Activated T-cell treated with anti-CD3 and anti-CD28 coated beads for 4 hours (primary cell): ENCODE results near the gene DBN1.

Experiments used
- DNase-seq: peaks from one replicate; pipeline ENCODE4 v3.0.0-alpha.2; 2020

The DBN1 gene

GRCh38 chr5:177440990-177441780, 32.2 kb downstream of the DBN1 start:
- DNase-seq = no peak

- DNase-seq = no peak
These were observed 33.0 kb downstream of the DBN1 start for GRCh38 chr5:177440211-177440989.

DNA sequence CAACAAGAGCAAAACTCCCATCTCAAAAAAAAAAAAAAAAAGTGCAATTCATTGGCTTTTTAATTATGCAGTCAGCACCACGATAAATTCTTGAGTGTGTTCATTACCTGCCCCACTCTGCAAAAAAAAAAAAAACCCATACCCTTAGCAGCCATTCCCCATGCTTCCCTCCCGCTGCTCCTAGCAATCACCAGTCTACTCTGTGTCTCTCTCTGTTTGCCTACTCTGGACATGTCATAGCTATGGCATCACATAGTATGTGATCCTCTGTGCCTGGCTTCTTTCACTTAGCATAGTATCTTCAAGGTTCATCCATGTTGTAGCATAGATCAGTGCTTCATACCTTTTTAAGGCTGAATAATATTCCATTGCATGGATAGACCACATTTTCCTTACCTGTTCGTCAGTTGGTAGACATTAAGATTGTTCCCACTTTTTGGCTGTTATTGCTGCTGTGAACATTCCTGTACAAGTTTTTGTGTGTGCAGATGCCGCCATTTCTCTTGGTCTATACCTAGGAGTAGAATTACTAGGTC, 33.8 kb downstream of the DBN1 start:
- no peak for DNase-seq

- no peak for DNase-seq
These were observed 35.0 kb downstream of the DBN1 start for GRCh38 chr5:177438468-177438867.

DNA sequence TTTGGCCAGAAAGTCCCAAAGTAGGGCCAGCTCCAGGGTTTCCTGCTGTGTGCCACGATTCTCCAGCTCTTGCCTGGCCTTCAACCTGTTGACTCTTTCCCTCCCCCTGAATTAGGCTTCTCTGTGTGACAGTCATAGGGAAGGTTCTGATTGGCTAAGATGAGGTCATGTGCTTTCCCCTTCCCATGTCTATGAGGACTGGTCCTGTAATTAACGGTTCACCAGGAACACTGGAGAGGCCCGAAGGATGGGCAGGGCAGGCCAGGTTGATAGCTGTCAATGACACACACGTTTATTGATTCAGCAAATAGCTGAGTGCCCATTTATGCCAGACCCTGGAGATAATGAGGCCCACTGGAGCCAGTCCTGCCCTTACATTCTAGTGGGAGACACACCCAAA, 35.8 kb downstream of the DBN1 start:
- no peak for DNase-seq

- DNase-seq = no peak
These were observed 37.4 kb downstream of the DBN1 start for GRCh38 chr5:177435847-177436536.

DNA sequence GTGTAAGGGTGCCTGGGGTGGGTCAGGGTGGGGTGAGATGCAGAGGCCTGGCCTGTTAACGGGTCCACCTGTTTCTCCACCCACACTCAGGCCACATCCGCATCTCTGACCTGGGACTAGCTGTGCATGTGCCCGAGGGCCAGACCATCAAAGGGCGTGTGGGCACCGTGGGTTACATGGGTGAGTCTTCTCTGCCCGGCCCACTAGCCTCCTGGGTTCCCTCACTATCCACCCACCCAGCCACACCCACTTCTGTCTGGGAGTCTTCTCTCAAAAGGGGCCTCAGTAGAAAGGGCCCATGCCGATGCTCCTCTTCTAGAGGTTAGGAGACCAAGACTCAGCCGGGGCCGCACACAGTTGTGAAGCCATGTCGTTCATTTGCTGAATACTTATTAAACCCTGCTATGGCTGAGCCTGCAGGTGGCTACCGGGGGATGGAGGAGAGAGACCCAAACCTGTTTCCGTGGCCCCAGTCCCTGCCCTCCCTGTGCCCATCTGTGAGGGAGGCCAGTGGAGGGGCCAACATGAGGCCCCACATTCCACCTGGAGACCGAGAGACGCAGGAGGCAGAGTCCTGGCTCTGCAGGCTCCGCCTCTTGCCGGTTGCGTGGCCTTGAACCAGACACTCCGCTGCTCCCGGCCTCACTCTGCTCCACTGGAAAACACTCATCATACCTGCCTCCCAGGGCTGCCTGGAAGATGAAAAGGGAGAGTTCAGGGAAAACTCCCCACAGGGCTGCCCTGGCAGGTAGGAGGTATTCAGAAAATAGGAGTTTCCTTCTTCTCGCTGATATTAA, 38.3 kb downstream of the DBN1 start:
- DNase-seq = no peak

DNA sequence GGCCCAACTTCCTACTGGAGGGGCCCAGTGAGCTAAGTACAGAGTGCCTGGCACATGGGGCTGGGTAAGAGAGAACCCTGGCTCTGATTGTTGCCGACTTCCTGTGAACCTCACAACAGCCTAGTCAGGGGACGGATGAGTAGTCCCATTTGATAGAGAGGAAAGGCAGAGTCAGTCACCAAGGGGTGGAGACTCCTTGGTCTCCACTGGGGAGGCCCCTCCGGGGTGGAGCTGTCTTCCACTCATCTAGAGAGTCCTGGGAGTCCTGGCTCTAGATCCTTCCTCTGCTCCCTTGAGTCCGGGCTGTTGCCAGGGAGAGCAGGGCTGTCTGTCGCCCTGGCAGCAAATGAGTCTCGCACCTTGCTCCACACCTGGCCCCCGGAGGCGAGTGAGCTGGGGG, 39.0 kb downstream of the DBN1 start:
- no peak for DNase-seq

- DNase-seq = no peak
These were observed 39.7 kb downstream of the DBN1 start for GRCh38 chr5:177433658-177434217.

DNA sequence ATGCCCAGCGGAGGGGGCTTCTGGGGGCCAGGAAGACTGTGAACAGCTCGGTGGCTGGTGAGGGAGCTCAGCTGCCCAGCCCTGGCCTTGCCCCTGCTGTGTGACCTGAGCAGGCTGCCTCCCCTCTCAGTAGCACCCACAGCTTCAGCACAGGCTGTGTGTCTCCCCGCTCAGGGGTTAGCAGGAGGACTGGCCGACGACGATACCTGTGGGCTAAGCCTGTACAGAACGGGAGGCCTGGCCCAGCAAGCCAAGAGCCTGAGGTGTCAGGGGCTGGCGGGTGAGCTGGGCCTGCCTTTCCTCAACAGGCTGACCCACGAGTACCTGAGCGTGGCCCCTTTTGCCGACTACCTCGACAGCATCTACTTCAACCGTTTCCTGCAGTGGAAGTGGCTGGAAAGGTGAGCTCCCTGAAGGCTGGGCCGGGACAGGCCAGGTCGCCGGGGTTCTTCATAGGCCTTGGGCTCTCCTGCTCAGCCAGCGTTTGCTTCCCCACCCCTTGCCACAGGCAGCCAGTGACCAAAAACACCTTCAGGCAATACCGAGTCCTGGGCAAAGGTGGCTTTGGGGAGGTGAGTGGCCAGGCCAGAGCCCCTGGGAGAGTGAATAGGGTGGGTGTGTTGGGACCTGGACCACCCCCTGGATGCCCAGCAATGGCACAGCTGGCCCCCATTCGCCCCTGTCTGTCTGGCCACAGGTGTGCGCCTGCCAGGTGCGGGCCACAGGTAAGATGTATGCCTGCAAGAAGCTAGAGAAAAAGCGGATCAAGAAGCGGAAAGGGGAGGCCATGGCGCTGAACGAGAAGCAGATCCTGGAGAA, 40.4 kb downstream of the DBN1 start:
- DNase-seq = no peak

GRCh38 chr5:177432143-177432838, 41.1 kb downstream of the DBN1 start:
- no peak for DNase-seq

DNA sequence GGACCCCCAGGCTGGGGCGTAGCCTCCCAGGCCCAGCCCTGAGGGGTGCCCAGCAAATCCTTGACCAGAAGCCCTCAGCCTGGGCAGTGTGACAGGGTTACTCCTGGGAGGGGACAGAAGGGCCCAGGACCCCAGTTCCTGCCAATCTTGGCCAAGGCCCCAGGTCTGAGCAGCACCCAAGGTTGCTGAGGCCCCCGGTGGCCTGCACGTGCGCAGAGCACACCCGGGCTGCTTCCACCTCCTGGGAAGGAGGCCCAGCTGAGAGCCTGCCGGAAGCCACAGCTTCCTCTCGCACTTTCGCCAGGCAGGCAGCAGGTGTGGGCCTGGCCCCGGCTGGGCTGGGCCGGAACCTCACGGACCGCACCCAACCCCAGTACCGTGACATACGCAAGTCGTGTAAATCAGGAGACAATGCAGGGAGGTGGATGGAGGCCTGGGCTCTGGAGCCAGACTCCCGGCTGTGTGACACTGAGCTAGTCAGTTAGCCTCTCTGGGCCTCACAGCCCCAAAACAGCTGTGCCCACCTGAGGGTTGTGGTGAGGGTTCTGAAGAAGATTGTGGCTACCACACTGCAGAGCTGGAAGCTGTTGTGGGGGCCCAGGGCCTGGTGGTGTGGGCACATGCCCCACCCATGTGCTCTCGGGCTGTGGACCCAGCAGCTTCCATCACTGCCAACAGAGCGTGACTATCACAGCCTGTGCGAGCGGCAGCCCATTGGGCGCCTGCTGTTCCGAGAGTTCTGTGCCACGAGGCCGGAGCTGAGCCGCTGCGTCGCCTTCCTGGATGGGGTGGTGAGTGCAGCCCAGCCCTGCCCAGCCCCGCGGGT, 41.9 kb downstream of the DBN1 start:
- no peak for DNase-seq

GRCh38 chr5:177430972-177431316, 42.5 kb downstream of the DBN1 start:
- no peak for DNase-seq

GRCh38 chr5:177430140-177430951, 43.1 kb downstream of the DBN1 start:
- no peak for DNase-seq

DNA sequence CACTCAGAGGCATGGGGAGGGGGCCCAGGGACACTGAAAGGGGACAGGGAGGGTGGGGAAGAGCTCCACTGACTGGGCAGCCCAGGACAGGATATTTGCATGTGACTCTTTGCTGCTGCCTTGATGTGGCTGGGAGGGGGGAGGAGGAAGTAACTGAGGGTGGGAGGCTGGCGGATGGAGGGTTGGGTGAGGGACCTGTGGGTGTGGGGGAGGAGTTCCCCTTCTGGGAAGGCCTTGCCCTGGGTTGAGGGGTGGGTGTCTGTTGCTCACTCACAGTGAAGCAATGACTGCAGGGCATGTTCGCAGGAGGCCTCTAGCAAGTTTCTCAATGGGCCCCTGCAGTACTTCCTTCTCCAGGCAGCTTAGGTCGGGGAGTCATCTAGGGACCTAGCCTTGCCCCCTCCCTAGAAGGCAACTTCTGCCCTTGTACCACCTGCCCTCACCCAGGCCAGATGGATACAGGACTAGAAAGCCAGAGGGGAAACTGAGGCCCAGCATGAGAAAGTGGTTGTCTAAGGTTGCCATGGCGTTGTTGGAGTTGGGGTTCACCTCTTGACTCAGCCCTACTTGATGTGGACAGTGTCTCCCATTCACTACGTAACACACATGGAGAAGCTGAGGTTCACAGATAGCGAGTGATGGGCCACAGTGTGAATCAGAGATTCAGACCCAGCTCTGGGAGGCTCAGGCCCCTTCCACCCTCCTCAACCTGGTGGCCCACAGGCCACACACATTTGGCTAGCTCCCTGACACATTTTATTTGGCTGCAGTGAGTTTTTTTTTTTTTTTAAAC, 44.0 kb downstream of the DBN1 start:
- DNase-seq = peak; percentile 87

- no peak for DNase-seq
These were observed 44.7 kb downstream of the DBN1 start for GRCh38 chr5:177428574-177429217.

DNA sequence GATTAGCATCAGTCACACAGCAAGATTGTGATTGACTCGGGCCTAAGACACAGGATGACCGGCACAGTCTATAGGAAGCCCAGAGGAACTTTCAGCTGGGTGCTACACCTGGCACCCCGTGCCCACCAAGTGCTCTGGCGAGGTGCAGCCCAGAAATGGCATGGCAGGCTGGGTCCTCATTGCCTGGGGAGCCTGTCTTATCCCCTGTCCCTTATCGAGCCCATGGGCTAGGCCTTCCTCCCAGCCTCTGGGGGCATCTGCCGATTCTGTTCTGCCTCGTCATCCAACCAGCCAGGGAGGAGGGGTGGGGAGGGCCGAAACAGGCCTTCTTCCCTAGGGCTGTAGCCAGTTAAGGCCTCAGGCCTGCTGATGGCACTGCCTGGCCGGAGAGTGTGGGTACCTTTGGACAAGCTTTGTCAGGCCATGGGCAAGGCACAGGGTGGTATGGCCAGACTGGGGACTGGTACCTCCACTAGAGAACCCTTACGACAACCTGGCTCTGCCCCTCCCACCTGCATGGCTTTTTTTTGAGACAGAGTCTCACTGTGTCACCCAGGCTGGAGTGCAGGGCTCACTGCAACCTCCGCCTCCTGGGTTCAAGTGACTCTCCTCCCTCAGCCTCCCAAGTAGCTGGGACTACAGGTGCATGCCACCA, 45.4 kb downstream of the DBN1 start:
- no peak for DNase-seq
